ENCODE results near the gene SLC44A2.

The SLC44A2 gene

DNA sequence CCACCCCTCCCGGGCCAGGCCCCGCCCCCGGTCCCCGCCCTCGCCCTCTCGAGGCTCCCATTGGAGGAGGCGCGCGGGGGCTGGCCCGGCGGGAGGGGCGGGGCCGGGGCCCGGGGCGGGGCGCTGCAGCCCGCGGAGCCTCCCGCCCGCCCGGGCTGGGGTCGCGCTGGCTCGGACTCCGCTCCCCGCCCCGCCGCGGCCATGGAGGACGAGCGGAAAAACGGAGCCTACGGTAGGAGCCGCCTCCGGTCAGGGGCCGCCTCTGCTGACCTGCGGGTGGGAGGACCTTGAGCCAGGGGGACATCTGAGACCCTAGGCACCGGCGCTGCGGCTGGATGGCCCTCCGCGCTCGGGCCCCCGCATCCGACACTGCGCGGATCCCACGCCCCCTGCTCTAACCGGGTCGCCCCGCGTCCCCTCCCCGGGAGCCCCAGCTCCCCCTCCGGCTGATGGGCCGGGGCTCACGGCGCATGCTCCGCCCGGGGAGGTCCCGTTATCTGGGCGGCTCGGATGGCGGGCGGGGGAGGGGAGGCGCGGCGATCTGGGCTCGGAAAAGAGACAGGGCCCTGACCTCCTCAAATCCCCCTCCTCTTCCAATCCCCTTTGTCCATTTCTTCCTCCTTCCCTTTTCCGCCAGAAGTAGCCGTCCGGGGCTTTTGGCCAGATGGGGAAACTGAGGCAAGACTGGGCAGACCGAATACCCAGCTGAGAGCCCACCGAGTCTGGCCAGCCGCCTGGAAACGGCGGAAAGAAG is 22.8 kb upstream of the SLC44A2 start:
- peak; percentile 71 to 79 for DNase-seq (ENCODE audit: low read depth in 2 of 2)
- peak overlapping the region; percentile 96 to 99 for H3K4me3 ChIP-seq (replicated peaks in 1 of 2; ENCODE audit: low read depth in 2 of 2, low read length in 2 of 2)
- TF ChIP-seq, protein P1, sequence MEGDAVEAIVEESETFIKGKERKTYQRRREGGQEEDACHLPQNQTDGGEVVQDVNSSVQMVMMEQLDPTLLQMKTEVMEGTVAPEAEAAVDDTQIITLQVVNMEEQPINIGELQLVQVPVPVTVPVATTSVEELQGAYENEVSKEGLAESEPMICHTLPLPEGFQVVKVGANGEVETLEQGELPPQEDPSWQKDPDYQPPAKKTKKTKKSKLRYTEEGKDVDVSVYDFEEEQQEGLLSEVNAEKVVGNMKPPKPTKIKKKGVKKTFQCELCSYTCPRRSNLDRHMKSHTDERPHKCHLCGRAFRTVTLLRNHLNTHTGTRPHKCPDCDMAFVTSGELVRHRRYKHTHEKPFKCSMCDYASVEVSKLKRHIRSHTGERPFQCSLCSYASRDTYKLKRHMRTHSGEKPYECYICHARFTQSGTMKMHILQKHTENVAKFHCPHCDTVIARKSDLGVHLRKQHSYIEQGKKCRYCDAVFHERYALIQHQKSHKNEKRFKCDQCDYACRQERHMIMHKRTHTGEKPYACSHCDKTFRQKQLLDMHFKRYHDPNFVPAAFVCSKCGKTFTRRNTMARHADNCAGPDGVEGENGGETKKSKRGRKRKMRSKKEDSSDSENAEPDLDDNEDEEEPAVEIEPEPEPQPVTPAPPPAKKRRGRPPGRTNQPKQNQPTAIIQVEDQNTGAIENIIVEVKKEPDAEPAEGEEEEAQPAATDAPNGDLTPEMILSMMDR (IDR thresholded peaks at IDR 0.05; ENCODE audit: low read depth, low read length): no peak

DNA sequence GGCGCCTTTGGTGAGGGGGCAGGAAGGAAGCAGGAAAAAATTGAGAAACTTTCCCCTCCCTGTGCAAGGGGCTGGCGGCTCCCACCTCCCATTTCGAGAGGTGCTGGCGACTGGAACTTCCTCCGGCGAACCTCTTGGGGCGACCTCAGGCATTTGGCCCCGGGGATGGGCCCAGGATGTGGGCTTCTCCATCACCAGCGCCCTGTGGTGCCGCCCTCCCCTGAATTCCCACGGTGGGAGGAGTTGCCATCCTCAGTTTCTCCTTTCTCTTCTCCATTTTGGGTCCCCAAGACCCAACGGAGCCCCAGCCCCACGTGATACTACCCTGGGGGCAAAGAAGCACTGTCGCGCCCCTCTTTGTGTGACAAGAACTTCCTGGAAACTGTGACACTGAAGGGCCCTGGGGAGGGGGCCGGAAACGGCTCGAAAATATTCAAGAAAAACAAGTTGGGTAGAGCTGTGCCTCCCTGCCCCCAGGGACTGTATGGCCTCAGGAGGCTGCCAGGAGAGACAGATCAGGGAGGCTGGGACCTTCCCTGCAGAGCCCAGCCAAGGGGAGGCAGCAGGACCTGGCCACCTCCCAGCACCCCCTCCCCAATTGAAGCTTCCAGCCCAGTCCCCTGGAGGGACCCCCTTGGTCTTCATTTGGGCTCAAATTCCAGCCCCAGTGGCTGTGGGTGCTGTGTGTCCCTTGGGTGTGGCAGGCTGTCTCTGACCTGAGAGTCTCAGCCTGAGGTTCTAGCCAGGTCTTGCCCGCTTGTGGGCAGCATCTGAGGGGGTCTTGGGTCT is 22.1 kb upstream of the SLC44A2 start:
- peak overlapping the region; percentile 96 to 99 for H3K4me3 ChIP-seq (replicated peaks in 1 of 2; ENCODE audit: low read depth in 2 of 2, low read length in 2 of 2)
- peak; percentile 12 to 21 for DNase-seq (ENCODE audit: low read depth in 2 of 2)
- TF ChIP-seq, protein P1 (IDR thresholded peaks at IDR 0.05; ENCODE audit: low read depth, low read length): no peak

DNA sequence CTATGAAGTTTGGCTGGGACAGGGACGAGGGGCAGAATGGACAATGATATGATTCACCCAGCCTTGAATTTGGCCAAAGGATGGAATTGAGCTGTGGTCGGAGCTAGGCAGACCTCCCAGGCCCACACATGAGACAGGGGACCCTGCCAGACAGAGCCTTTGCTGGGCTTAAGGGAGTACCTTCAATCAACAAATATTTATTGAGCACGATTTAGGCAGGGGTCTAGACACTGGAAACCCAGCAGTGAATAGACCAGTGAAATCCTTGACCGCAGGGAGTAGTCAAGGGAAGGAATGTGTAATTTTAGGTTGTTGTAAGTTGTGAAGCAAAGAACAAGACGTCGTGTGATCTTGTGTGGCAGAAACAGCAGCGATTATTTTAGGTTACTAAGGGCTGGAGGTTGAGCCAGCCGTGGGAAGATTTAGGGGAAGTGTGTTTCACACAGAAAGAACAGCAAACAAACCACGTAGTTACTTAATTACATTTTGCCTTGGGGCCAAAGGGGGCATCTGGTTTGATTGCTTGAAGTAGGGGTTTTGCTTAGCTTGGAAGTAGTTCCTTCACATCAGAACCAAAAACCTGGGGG is 21.4 kb upstream of the SLC44A2 start:
- DNase-seq (ENCODE audit: low read depth in 2 of 2): peak; percentile 20 to 38
- H3K4me3 ChIP-seq (replicated peaks in 1 of 2; ENCODE audit: low read depth in 2 of 2, low read length in 2 of 2): peak overlapping the region; percentile 96 to 99
- TF ChIP-seq, protein P1 (IDR thresholded peaks at IDR 0.05; ENCODE audit: low read depth, low read length): no peak

DNA sequence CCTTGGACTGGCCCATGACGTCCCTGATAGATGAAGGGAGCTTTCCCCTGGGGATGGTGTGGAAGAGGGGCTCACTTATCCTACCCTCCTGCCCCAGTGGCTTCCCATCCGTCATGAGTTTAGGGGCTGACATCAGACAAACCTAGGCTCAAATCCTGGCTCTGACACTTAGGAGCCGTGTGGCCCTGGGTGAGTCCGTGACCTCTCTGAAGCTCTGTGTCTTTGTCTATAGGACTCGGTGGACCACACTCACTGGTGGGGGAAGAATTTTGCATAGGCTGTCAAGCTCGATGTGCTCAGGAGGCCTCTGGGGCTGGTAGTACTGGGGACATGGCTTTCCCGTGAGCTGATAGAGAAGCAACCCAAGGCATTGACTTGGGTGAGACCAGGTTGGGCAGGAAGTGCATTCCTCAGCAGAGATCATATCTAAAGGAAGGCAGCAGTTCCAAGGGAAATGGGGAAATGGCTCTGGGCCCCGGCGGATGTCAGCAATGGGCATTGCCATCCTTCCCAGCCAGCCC is 20.8 kb upstream of the SLC44A2 start:
- H3K4me3 ChIP-seq (replicated peaks in 1 of 2; ENCODE audit: low read depth in 2 of 2, low read length in 2 of 2): no peak overlapping the region
- DNase-seq (ENCODE audit: low read depth in 2 of 2): no peak
- TF ChIP-seq, protein P1 (IDR thresholded peaks at IDR 0.05; ENCODE audit: low read depth, low read length): no peak

DNA sequence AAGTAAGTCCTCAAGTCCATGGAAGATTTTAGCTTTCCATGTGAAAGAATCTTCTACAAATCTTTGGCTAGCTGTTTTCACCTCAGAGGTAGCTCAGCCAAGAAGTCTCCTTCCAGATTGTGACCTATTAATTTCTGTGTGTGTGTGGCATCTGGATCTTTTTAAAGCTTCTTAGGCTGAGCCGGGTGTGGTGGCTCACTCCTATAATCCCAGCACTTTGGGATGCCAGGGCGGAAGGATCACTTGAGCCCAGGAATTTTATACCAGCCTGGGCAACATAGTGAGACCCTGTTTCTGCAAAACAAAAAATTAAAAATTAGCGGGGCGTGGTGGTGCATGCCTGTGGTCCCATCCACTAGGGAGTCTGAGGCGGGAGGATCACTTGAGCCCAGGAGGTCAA is 13.4 kb upstream of the SLC44A2 start:
- TF ChIP-seq, protein P1 (IDR thresholded peaks at IDR 0.05; ENCODE audit: low read depth, low read length): no peak
- DNase-seq (ENCODE audit: low read depth in 2 of 2): no peak
- no peak overlapping the region for H3K4me3 ChIP-seq (replicated peaks in 1 of 2; ENCODE audit: low read depth in 2 of 2, low read length in 2 of 2)

DNA sequence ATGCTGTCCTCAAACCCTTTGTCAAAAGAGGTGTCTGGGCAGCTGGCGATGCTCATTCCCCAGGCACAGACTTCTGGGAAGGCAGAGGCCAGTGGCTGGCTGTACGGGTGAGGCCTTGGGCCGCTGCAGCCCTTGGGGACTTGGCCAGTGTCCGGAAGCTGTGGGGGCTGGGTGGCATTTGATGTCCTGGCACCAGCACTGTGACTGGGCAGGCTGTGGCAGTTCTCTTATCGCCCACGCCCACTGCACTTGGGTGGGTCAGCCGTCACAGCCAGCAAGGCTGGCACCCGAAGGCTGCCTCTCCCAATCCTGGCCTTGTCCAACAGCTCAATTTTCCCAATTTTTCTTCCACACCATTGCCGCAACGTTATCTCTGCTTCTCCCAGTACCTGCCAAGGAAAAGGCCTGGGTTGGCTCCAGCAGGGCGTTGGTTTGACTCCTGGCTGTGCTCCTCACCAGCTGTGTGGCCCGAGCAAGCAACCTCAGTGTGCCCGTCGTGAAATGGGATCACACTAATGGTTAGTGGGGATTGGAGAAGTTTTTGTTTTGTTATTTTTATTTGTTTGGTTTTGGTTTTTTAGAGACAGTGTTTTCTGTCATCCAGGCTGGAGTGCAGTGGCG is 12.7 kb upstream of the SLC44A2 start:
- TF ChIP-seq, protein P1 (IDR thresholded peaks at IDR 0.05; ENCODE audit: low read depth, low read length): no peak
- no peak overlapping the region for H3K4me3 ChIP-seq (replicated peaks in 1 of 2; ENCODE audit: low read depth in 2 of 2, low read length in 2 of 2)
- DNase-seq (ENCODE audit: low read depth in 2 of 2): peak in 1 of 2 donors; percentile 36
